ENCODE data around the gene TRA2B. TPM values are rescaled to one million over a fixed set of nuclear protein-coding genes. Genes with fewer than 3 reads are reported as not detected.

Gene TRA2B
- total RNA-seq, 1 donor from 2014 or later = 205 TPM

- Mint-ChIP-seq H3K27me3 (peaks cover 19% of the 10 kb centered on the region), H3K27ac (no peak overlapping the region), H3K4me3 (ENCODE audit: low read depth) (no peak overlapping the region), H3K36me3 (ENCODE audit: insufficient read depth) (no peaks in the 10 kb centered on the region), H3K4me1 (ENCODE audit: low read depth) (peaks cover 6% of the 10 kb centered on the region), H3K9me3 (ENCODE audit: low read depth) (no peaks in the 10 kb centered on the region)
- TF ChIP-seq CTCF (IDR thresholded peaks at IDR 0.05; ENCODE audit: unreplicated experiment) = no peak
- no peak for DNase-seq (ENCODE audit: low spot score, unreplicated experiment)
These were observed 38.3 kb upstream of the TRA2B start for GRCh38 chr3:185976100-185976499.

- Mint-ChIP-seq H3K4me1 (ENCODE audit: low read depth) (peaks cover 3% of the 10 kb centered on the region), H3K36me3 (ENCODE audit: insufficient read depth) (no peaks in the 10 kb centered on the region), H3K27ac (no peak overlapping the region), H3K4me3 (ENCODE audit: low read depth) (no peak overlapping the region), H3K9me3 (ENCODE audit: low read depth) (no peaks in the 10 kb centered on the region), H3K27me3 (peaks cover 5% of the 10 kb centered on the region)
- no peak for TF ChIP-seq CTCF (IDR thresholded peaks at IDR 0.05; ENCODE audit: unreplicated experiment)
- DNase-seq (ENCODE audit: low spot score, unreplicated experiment) = no peak
These were observed 33.8 kb upstream of the TRA2B start for GRCh38 chr3:185971579-185971978.

GRCh38 chr3:185968168-185968567, 30.4 kb upstream of the TRA2B start:
- no peak for DNase-seq (ENCODE audit: low spot score, unreplicated experiment)
- H3K27me3 Mint-ChIP-seq = no peaks in the 10 kb centered on the region
- H3K27ac Mint-ChIP-seq = no peak overlapping the region
- peaks cover 2% of the 10 kb centered on the region for H3K4me1 Mint-ChIP-seq (ENCODE audit: low read depth)
- H3K4me3 Mint-ChIP-seq (ENCODE audit: low read depth) = no peak overlapping the region
- peaks cover 3% of the 10 kb centered on the region for H3K9me3 Mint-ChIP-seq (ENCODE audit: low read depth)
- no peak for TF ChIP-seq CTCF (IDR thresholded peaks at IDR 0.05; ENCODE audit: unreplicated experiment)
- no peaks in the 10 kb centered on the region for H3K36me3 Mint-ChIP-seq (ENCODE audit: insufficient read depth)

- peaks cover 3% of the 10 kb centered on the region for H3K9me3 Mint-ChIP-seq (ENCODE audit: low read depth)
- DNase-seq (ENCODE audit: low spot score, unreplicated experiment) = no peak
- H3K27ac Mint-ChIP-seq = no peak overlapping the region
- no peaks in the 10 kb centered on the region for H3K27me3 Mint-ChIP-seq
- no peaks in the 10 kb centered on the region for H3K36me3 Mint-ChIP-seq (ENCODE audit: insufficient read depth)
- no peak for TF ChIP-seq CTCF (IDR thresholded peaks at IDR 0.05; ENCODE audit: unreplicated experiment)
- H3K4me1 Mint-ChIP-seq (ENCODE audit: low read depth) = no peaks in the 10 kb centered on the region
- no peak overlapping the region for H3K4me3 Mint-ChIP-seq (ENCODE audit: low read depth)
These were observed 28.8 kb upstream of the TRA2B start for GRCh38 chr3:185966655-185967054.

- TF ChIP-seq CTCF (IDR thresholded peaks at IDR 0.05; ENCODE audit: unreplicated experiment) = no peak
- DNase-seq (ENCODE audit: low spot score, unreplicated experiment) = no peak
- Mint-ChIP-seq H3K9me3 (ENCODE audit: low read depth) (peaks cover 3% of the 10 kb centered on the region), H3K4me3 (ENCODE audit: low read depth) (no peak overlapping the region), H3K4me1 (ENCODE audit: low read depth) (no peaks in the 10 kb centered on the region), H3K36me3 (ENCODE audit: insufficient read depth) (no peaks in the 10 kb centered on the region), H3K27ac (no peak overlapping the region), H3K27me3 (no peaks in the 10 kb centered on the region)
These were observed 27.7 kb upstream of the TRA2B start for GRCh38 chr3:185965496-185965895.
